Endothelial cell of umbilical vein (primary cell): ENCODE measurements around the gene CYP39A1. TPM values are rescaled to one million over a fixed set of nuclear protein-coding genes. Genes with fewer than 3 reads are reported as not detected.

Experiments used
- BruUV-seq: library from RNA; stranded (reverse); fragments of 400-500 nt; replicated peaks from 2 replicates; lab custom pipeline; 2021; lab: Mats Ljungman, UMichigan
- CTCF ChIA-PET: fragments of 300-600, 350-600 bp; sonication (Branson Sonifier 250); formaldehyde crosslinking; loops from one replicate; lab custom pipeline; 2021; ENCODE audit warnings: antibody characterized with exemption, inconsistent platforms; lab: Charles Lee
- POLR2A ChIA-PET: fragments of 300-600, 350-600 bp; sonication (Branson Sonifier 250); formaldehyde crosslinking; loops from one replicate; lab custom pipeline; 2021; ENCODE audit warnings: antibody characterized with exemption, inconsistent platforms; lab: Charles Lee
- DNase-seq: peaks from one replicate; pipeline ENCODE4 v3.0.0-alpha.2; 2011; ENCODE audit warnings: low read depth, low spot score
- FAIRE-seq: peaks from 2 replicates; lab custom pipeline; 2011; peaks lifted over from hg19 to GRCh38; lab: Jason Lieb, UNC
- H2AFZ ChIP-seq: 2 replicates; pipeline ENCODE4 v1.6.0; 2012; ENCODE audit warnings: low read depth, low read length, control low read depth, inconsistent platforms
- H3K27ac ChIP-seq: 2 replicates; pipeline ENCODE4 v1.5.1; 2011; ENCODE audit warnings: low read depth, mild to moderate bottlenecking, control low read depth, low read length, moderate library complexity; ENCODE audit not compliant: insufficient read depth
- H3K27me3 ChIP-seq, 2 experiments: 2 replicates each; pipeline versions ENCODE4 v1.6.0 to v1.6.1; 2011; ENCODE audit warnings: low read length in 2 of 2, mixed read lengths in 1 of 2; ENCODE audit not compliant: control insufficient read depth in 2 of 2, insufficient read depth in 2 of 2
- H3K36me3 ChIP-seq, 2 experiments: 2 replicates in 1 of 2; 3 replicates in 1 of 2; pipeline ENCODE4 v1.5.1; 2011; ENCODE audit warnings: low read length in 2 of 2, mild to moderate bottlenecking in 1 of 2, moderate library complexity in 1 of 2; ENCODE audit not compliant: control insufficient read depth in 2 of 2, insufficient read depth in 2 of 2; ENCODE audit errors: extremely low read depth in 1 of 2
- H3K4me1 ChIP-seq: 3 replicates; pipeline ENCODE4 v1.5.1; 2011; ENCODE audit warnings: mild to moderate bottlenecking, low read length; ENCODE audit not compliant: control insufficient read depth, insufficient read depth; ENCODE audit errors: extremely low read depth
- H3K4me2 ChIP-seq: 2 replicates; pipeline ENCODE4 v1.6.1; 2011; ENCODE audit warnings: low read length, control low read depth, mixed read lengths; ENCODE audit not compliant: insufficient read depth
- H3K4me3 ChIP-seq, 3 experiments: fragments of 200-600 bp in 1 of 3; sonication (generic), shearing (Covaris generic) in 1 of 3; replicated peaks in 1 of 3; 2 replicates each; pipeline ENCODE4 v1.5.1; 2011 to 2016; ENCODE audit warnings: control low read depth in 3 of 3, low read length in 3 of 3, mild to moderate bottlenecking in 2 of 3, inconsistent platforms in 1 of 3, low read depth in 1 of 3, moderate library complexity in 1 of 3; ENCODE audit not compliant: insufficient read depth in 1 of 3
- H3K79me2 ChIP-seq: 2 replicates; pipeline ENCODE4 v1.6.0; 2012; ENCODE audit warnings: low read length, inconsistent platforms; ENCODE audit not compliant: control insufficient read depth, insufficient read depth
- H3K9ac ChIP-seq: replicated peaks from 2 replicates; pipeline ENCODE3; 2011; ENCODE audit warnings: low read length, control low read depth; ENCODE audit not compliant: insufficient read depth; ENCODE audit errors: extremely low read depth
- H3K9me1 ChIP-seq: replicated peaks from 3 replicates; pipeline ENCODE4 v1.6.0; 2011; ENCODE audit warnings: mild to moderate bottlenecking, low read length; ENCODE audit not compliant: control insufficient read depth, insufficient read depth; ENCODE audit errors: extremely low read depth
- H3K9me3 ChIP-seq: replicated peaks from 2 replicates; pipeline ENCODE4 v1.5.1; 2012; ENCODE audit warnings: low read length, inconsistent platforms; ENCODE audit not compliant: control insufficient read depth, insufficient read depth
- H4K20me1 ChIP-seq: replicated peaks from 2 replicates; pipeline ENCODE3; 2011; ENCODE audit warnings: mild to moderate bottlenecking, low read length; ENCODE audit not compliant: control insufficient read depth, insufficient read depth; ENCODE audit errors: extremely low read depth
- CTCF ChIP-seq, 2 donors: IDR thresholded peaks; 1 replicate in 1 of 2; 2 replicates in 1 of 2; pipeline ENCODE4 v1.5.1; 2011; ENCODE audit warnings: low read length in 2 of 2, mild to moderate bottlenecking in 2 of 2, moderate library complexity in 2 of 2, control low read depth in 1 of 2, inconsistent platforms in 1 of 2, low read depth in 1 of 2; ENCODE audit not compliant: insufficient read depth in 1 of 2; ENCODE audit errors: extremely low read depth in 1 of 2
- EZH2 ChIP-seq: IDR thresholded peaks from 2 replicates; pipeline ENCODE4 v1.6.1; 2012; ENCODE audit warnings: borderline replicate concordance, low read depth, mild to moderate bottlenecking, moderate library complexity, low read length, inconsistent platforms; ENCODE audit not compliant: severe bottlenecking
- FOS ChIP-seq: IDR thresholded peaks from 2 replicates; pipeline ENCODE4 v1.6.1; 2011; ENCODE audit warnings: mild to moderate bottlenecking, low read length, moderate library complexity, borderline replicate concordance; ENCODE audit not compliant: insufficient read depth
- GATA2 ChIP-seq: IDR thresholded peaks from 2 replicates; pipeline ENCODE4 v1.7.0; 2011; ENCODE audit warnings: low read depth, mild to moderate bottlenecking, moderate library complexity, mixed read lengths, low read length; ENCODE audit not compliant: insufficient read length, insufficient read depth
- JUN ChIP-seq: IDR thresholded peaks from 2 replicates; pipeline ENCODE4 v1.6.1; 2011; ENCODE audit warnings: borderline replicate concordance, low read depth; ENCODE audit not compliant: insufficient read length, insufficient read depth
- MAX ChIP-seq: IDR thresholded peaks from 2 replicates; pipeline ENCODE4 v1.6.1; 2011; ENCODE audit not compliant: insufficient read depth, insufficient read length
- MYC ChIP-seq: IDR thresholded peaks from one replicate; pipeline ENCODE4 v1.6.1; 2011; ENCODE audit warnings: mild to moderate bottlenecking, low read depth, low read length
- POLR2A ChIP-seq: IDR thresholded peaks from 2 replicates; pipeline ENCODE4 v1.6.1; 2012; ENCODE audit warnings: low read depth, mild to moderate bottlenecking, control low read depth, low read length
- POLR2AphosphoS5 ChIP-seq: IDR thresholded peaks from 2 replicates; pipeline ENCODE4 v1.6.1; 2012; ENCODE audit warnings: low read depth, mild to moderate bottlenecking, control low read depth, low read length, moderate library complexity; ENCODE audit not compliant: insufficient read depth
- dilution Hi-C: fragments of 300-500 bp; cut with MboI; formaldehyde crosslinking; loops from one replicate; pipeline ENCODE4 v1.15.0; 2019; ENCODE audit warnings: low sequenced_read_pairs; ENCODE audit not compliant: extremely low pct_ligation_motif_present
- intact Hi-C: fragments of 100-400 bp; cut with micrococcal nuclease; formaldehyde crosslinking; loops from one replicate; pipeline ENCODE4 v1.10.0; 2022
- polyA plus RNA-seq, 4 experiments: library from polyadenylated mRNA; depleted of rRNA in 3 of 4; stranded (reverse) in 3 of 4; unstranded in 1 of 4; fragments of >200 nt; gene quantifications; 2 replicates each; pipeline versions ENCODE4 v1.2.1 to v1.2.3, GENCODE V29; 2011 to 2012; ENCODE audit warnings: missing spikeins in 1 of 4
- total RNA-seq: library from RNA; stranded (reverse); gene quantifications from 2 replicates; pipeline ENCODE4 v1.2.3, GENCODE V29; 2021

CYP39A1 gene
- total and polyA plus RNA-seq, 2 donors (not counting 3 experiments of a cell fraction or from before 2014, with no cell fraction given), result not detected

DNA sequence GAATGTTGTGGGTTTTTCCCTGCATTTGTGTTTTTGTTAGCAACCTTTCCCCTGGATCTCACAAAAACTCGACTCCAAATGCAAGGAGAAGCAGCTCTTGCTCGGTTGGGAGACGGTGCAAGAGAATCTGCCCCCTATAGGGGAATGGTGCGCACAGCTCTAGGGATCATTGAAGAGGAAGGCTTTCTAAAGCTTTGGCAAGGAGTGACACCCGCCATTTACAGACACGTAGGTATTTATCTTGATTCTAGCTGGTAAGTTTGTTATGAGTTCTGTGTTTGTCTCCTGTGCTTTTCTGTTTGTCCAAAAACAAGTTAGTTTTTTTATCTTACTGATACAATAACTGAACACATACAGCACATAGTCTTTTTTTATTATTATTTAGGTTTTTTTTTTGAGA lies 3.2 kb upstream of the CYP39A1 start:
- Histone ChIP-seq H3K9ac (no peak overlapping the region), H3K4me2 (no peak overlapping the region), H3K27ac (no peak overlapping the region), H3K9me3 (no peaks in the 10 kb centered on the region), H4K20me1 (no peaks in the 10 kb centered on the region), H3K4me1 (peaks cover 5% of the 10 kb centered on the region), H3K79me2 (no peaks in the 10 kb centered on the region), H3K27me3 (peaks cover 0 to 2% of the 10 kb centered on the region in 2 experiments), H2AFZ (no peak overlapping the region), H3K36me3 (no peaks in the 10 kb centered on the region), H3K9me1 (no peaks in the 10 kb centered on the region), H3K4me3 (no peak overlapping the region)
- POLR2A ChIA-PET, result no interaction called here
- TF ChIP-seq CTCF (IDR thresholded peaks at IDR 0.05; ENCODE audit: extremely low read depth in 1 of 2, insufficient read depth in 1 of 2, low read depth in 1 of 2, low read length in 2 of 2), result peak in 1 of 2 donors; percentile 37
- TF ChIP-seq POLR2AphosphoS5, result no peak
- no TSS peak for BruUV-seq
- dilution Hi-C loops, result no loop called here
- intact Hi-C loops, result no loop called here
- CTCF ChIA-PET, result interaction anchor here (0.8 to 2.5 kb wide), 6 partner anchors 9 to 566 kb away, joined by 3 to 9 read pairs (median 5); no protein-coding TSS in a partner anchor
- FAIRE-seq, result no peak
- DNase-seq, result no peak

DNA sequence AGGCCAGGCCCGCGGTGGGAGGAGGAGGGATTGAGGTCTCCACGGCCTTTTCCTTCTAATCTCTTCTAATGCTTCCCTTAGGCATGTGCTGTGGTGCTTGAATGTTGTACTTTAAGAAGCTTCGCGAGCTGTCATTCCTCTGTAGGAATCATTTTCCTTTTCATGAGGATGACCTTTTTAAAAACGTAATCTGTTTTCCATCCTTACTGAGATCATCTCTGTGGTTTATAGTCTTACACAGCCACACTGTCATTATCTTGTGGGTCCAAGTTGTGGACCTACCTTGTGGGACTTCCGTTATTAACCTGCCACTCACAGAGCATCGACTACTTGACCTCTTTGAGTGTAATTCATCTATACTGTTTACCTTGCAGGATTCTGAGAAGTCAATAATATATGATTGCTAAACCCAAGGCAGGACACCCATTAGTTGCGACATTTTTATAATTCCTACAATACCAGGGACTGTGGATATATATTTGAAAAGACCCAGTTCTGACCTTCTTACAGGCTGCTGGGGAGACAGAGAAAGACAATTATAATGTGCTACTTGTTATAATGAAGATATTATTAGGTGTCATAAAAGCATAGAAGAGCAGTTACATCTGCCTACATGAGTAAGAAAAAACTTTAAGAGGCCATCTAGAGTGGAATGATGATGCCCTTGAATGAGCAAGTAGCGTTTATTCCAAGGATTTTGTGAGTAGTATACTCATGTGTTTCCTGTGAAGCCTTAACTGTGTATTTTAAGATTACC lies 999 bp upstream of the CYP39A1 start:
- Histone ChIP-seq H3K27me3 (peaks cover 0 to 4% of the 10 kb centered on the region in 2 experiments), H3K27ac (no peak overlapping the region), H3K9ac (peak overlapping the region; percentile 44), H3K36me3 (no peaks in the 10 kb centered on the region), H3K79me2 (no peaks in the 10 kb centered on the region), H3K9me3 (no peaks in the 10 kb centered on the region), H2AFZ (peak overlapping the region; percentile 88), H3K4me2 (peak overlapping the region; percentile 92), H4K20me1 (no peaks in the 10 kb centered on the region), H3K4me1 (peaks cover 5% of the 10 kb centered on the region), H3K9me1 (no peaks in the 10 kb centered on the region), H3K4me3 (peak overlapping the region; percentile 47 to 84 (median 65))
- ChIA-PET POLR2A (no interaction called here), CTCF (interaction anchor here (0.6 kb wide), 1 partner anchor 126 kb away, joined by 4 read pairs; no protein-coding TSS in a partner anchor)
- FAIRE-seq (no peak), DNase-seq (no peak)
- BruUV-seq, result no TSS peak
- intact Hi-C loops, result loop anchor here (5.0 kb wide), 3 partner anchors 394 to 611 kb away; partner anchors contain the start of gene ENPP4
- dilution Hi-C loops, result no loop called here
- no peak for TF ChIP-seq MAX
- TF ChIP-seq EZH2, result no peak
- TF ChIP-seq POLR2A, result no peak
- no peak for TF ChIP-seq MYC
- TF ChIP-seq GATA2, result no peak
- no peak for TF ChIP-seq CTCF (IDR thresholded peaks at IDR 0.05; ENCODE audit: extremely low read depth in 1 of 2, insufficient read depth in 1 of 2, low read depth in 1 of 2, low read length in 2 of 2)
- no peak for TF ChIP-seq POLR2AphosphoS5
- no peak for TF ChIP-seq FOS
- no peak for TF ChIP-seq JUN
